ENCODE measurements around the gene SPTBN1. TPM values are rescaled to one million over a fixed set of nuclear protein-coding genes. Genes with fewer than 3 reads are reported as not detected.

Gene SPTBN1
- total RNA-seq, 1 experiment from 2014 or later = 326 TPM

Other genes with a start within 250 kb of the SPTBN1 start
- gene TSPYL6, start 200.1 kb upstream of the SPTBN1 start, total RNA-seq (2014; rRNA removed; shearing (Covaris generic)) = not detected in 2 replicates

Measured in SK-MEL-5 (cell line).